ENCODE data around the gene MAP3K13.

GRCh38 chr3:185330644-185331043, 32.3 kb upstream of the MAP3K13 start:
- TF ChIP-seq POLR2A (IDR thresholded peaks at IDR 0.05) (no peak), CTCF (IDR thresholded peaks at IDR 0.05 in 8 of 11, conservative IDR thresholded peaks at IDR 0.05 in 3 of 11) (no peak), POLR2AphosphoS5 (IDR thresholded peaks at IDR 0.05) (no peak)
